Duodenal mucosa (tissue), 2 donors: ENCODE results near the gene GRIN3B.
A peak's percentile ranks its signal among the peaks of the same experiment; 100 is the strongest.

Experiments
- H3K27ac ChIP-seq: one replicate; pipeline ENCODE4 v1.7.0; 2013; ENCODE audit warnings: low read depth, low read length
- H3K27me3 ChIP-seq, 2 donors: one replicate each; pipeline ENCODE4 v1.7.0; 2013; ENCODE audit warnings: low read length in 2 of 2, control low read depth in 1 of 2; ENCODE audit not compliant: insufficient read depth in 2 of 2, control insufficient read depth in 1 of 2
- H3K36me3 ChIP-seq, 2 donors: one replicate each; pipeline ENCODE4 v1.7.0; 2013; ENCODE audit warnings: low read length in 2 of 2, control low read depth in 1 of 2; ENCODE audit not compliant: insufficient read depth in 2 of 2, control insufficient read depth in 1 of 2
- H3K4me1 ChIP-seq, 2 donors: one replicate each; pipeline ENCODE4 v1.7.0; 2013; ENCODE audit warnings: low read length in 2 of 2, control low read depth in 1 of 2; ENCODE audit not compliant: insufficient read depth in 2 of 2, control insufficient read depth in 1 of 2
- H3K4me3 ChIP-seq, 2 donors: one replicate each; pipeline ENCODE4 v1.7.0; 2013; ENCODE audit warnings: low read length in 2 of 2, low read depth in 1 of 2
- H3K9ac ChIP-seq, 2 donors: one replicate each; pipeline ENCODE4 v1.7.0; 2013; ENCODE audit warnings: low read length in 2 of 2, low read depth in 1 of 2
- H3K9me3 ChIP-seq, 2 donors: one replicate each; pipeline ENCODE4 v1.7.0; 2013; ENCODE audit warnings: low read length in 2 of 2, control low read depth in 1 of 2; ENCODE audit not compliant: control insufficient read depth in 1 of 2

Gene GRIN3B

GRCh38 chr19:990746-991145, 9.5 kb upstream of the GRIN3B start:
- Histone ChIP-seq H3K27ac (no peak overlapping the region), H3K27me3 (peaks cover 6% of the 10 kb centered on the region in 2 donors), H3K9me3 (no peaks in the 10 kb centered on the region), H3K4me1 (no peaks in the 10 kb centered on the region), H3K9ac (no peak overlapping the region), H3K4me3 (no peak overlapping the region), H3K36me3 (peaks cover 0 to 24% of the 10 kb centered on the region in 2 donors)

GRCh38 chr19:991174-991931, 8.9 kb upstream of the GRIN3B start:
- Histone ChIP-seq H3K4me1 (no peaks in the 10 kb centered on the region), H3K27me3 (peaks cover 12% of the 10 kb centered on the region in 2 donors), H3K9me3 (no peaks in the 10 kb centered on the region), H3K4me3 (no peak overlapping the region), H3K27ac (no peak overlapping the region), H3K36me3 (peaks cover 0 to 21% of the 10 kb centered on the region in 2 donors), H3K9ac (no peak overlapping the region)

- no peak overlapping the region for H3K4me3 ChIP-seq
- peaks cover 0 to 15% of the 10 kb centered on the region in 2 donors for H3K36me3 ChIP-seq
- no peak overlapping the region for H3K9ac ChIP-seq
- no peaks in the 10 kb centered on the region for H3K9me3 ChIP-seq
- H3K27ac ChIP-seq, result no peak overlapping the region
- peaks cover 17 to 18% of the 10 kb centered on the region in 2 donors for H3K27me3 ChIP-seq
- no peaks in the 10 kb centered on the region for H3K4me1 ChIP-seq
These were observed 8.1 kb upstream of the GRIN3B start for GRCh38 chr19:991932-992669.

- H3K9me3 ChIP-seq, result no peaks in the 10 kb centered on the region
- H3K27ac ChIP-seq, result no peak overlapping the region
- peaks cover 0 to 15% of the 10 kb centered on the region in 2 donors for H3K36me3 ChIP-seq
- no peak overlapping the region for H3K4me3 ChIP-seq
- peaks cover 22% of the 10 kb centered on the region in 2 donors for H3K27me3 ChIP-seq
- no peak overlapping the region for H3K9ac ChIP-seq
- H3K4me1 ChIP-seq, result no peaks in the 10 kb centered on the region
These were observed 7.6 kb upstream of the GRIN3B start for GRCh38 chr19:992670-993055.

GRCh38 chr19:993361-993830, 6.8 kb upstream of the GRIN3B start:
- Histone ChIP-seq H3K9me3 (no peaks in the 10 kb centered on the region), H3K36me3 (peaks cover 0 to 10% of the 10 kb centered on the region in 2 donors), H3K27ac (peak overlapping the region; percentile 10), H3K4me1 (no peaks in the 10 kb centered on the region), H3K27me3 (peaks cover 30% of the 10 kb centered on the region in 2 donors), H3K9ac (no peak overlapping the region), H3K4me3 (no peak overlapping the region)

- no peak overlapping the region for H3K27ac ChIP-seq
- H3K9me3 ChIP-seq, result no peaks in the 10 kb centered on the region
- peaks cover 35% of the 10 kb centered on the region in 2 donors for H3K27me3 ChIP-seq
- no peak overlapping the region for H3K9ac ChIP-seq
- H3K36me3 ChIP-seq, result peaks cover 0 to 9% of the 10 kb centered on the region in 2 donors
- no peak overlapping the region for H3K4me3 ChIP-seq
- H3K4me1 ChIP-seq, result no peaks in the 10 kb centered on the region
These were observed 6.3 kb upstream of the GRIN3B start for GRCh38 chr19:993831-994393.

- Histone ChIP-seq H3K27me3 (peaks cover 41% of the 10 kb centered on the region in 2 donors), H3K4me3 (no peak overlapping the region), H3K4me1 (no peaks in the 10 kb centered on the region), H3K9ac (no peak overlapping the region), H3K36me3 (peaks cover 0 to 9% of the 10 kb centered on the region in 2 donors), H3K27ac (no peak overlapping the region), H3K9me3 (no peaks in the 10 kb centered on the region)
These were observed 5.7 kb upstream of the GRIN3B start for GRCh38 chr19:994516-994915.

GRCh38 chr19:995051-995827, 5.0 kb upstream of the GRIN3B start:
- Histone ChIP-seq H3K27ac (peak overlapping the region; percentile 10), H3K27me3 (peaks cover 41 to 42% of the 10 kb centered on the region in 2 donors), H3K4me1 (no peaks in the 10 kb centered on the region), H3K36me3 (peaks cover 0 to 9% of the 10 kb centered on the region in 2 donors), H3K9ac (no peak overlapping the region), H3K9me3 (no peaks in the 10 kb centered on the region), H3K4me3 (no peak overlapping the region)

- H3K36me3 ChIP-seq, result no peaks in the 10 kb centered on the region
- H3K27ac ChIP-seq, result no peak overlapping the region
- peak overlapping the region in 1 of 2 donors; percentile 25 for H3K9ac ChIP-seq
- no peaks in the 10 kb centered on the region for H3K9me3 ChIP-seq
- peaks cover 47 to 48% of the 10 kb centered on the region in 2 donors for H3K27me3 ChIP-seq
- no peaks in the 10 kb centered on the region for H3K4me1 ChIP-seq
- peak overlapping the region in 1 of 2 donors; percentile 29 for H3K4me3 ChIP-seq
These were observed 4.0 kb upstream of the GRIN3B start for GRCh38 chr19:996051-996838.
